ENCODE results near the gene PLA2G4C. TPM values are rescaled to one million over a fixed set of nuclear protein-coding genes. Genes with fewer than 3 reads are reported as not detected.

The PLA2G4C gene
- total and polyA plus RNA-seq, 2 experiments from 2014 or later: 2.9 to 3.4 TPM

DNA sequence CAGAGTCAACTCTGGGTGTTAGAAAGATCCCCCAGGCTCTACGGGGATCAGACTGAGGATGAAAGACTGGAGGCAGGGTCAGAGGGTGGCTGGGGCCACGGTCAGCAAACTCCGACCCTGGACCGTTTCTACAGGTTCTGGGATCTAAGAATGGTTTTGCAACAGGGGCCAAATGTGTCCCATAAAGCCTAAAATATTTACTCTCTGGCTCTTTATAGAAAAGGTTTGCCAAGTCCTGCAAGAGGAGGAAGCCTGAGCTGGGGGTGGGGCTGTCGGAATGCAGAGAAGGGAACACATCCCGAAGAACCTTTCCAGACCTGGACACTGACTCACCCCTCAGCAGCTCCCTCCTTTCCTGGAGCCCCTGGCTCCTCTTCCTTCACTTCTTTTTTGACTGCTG, 38.8 kb upstream of the PLA2G4C start (continued):
- no peak for TF ChIP-seq CTCF (conservative IDR thresholded peaks at IDR 0.05; ENCODE audit: low read depth in 2 of 2)
- no peak for TF ChIP-seq JUNB (IDR thresholded peaks at IDR 0.05; ENCODE audit: unreplicated experiment)
- no peak for TF ChIP-seq NANOG (IDR thresholded peaks at IDR 0.05; ENCODE audit: borderline replicate concordance)
- TF ChIP-seq CREB1 (CRISPR knock-in tag; IDR thresholded peaks at IDR 0.05; ENCODE audit: low read depth): no peak
- TF ChIP-seq, protein P1, sequence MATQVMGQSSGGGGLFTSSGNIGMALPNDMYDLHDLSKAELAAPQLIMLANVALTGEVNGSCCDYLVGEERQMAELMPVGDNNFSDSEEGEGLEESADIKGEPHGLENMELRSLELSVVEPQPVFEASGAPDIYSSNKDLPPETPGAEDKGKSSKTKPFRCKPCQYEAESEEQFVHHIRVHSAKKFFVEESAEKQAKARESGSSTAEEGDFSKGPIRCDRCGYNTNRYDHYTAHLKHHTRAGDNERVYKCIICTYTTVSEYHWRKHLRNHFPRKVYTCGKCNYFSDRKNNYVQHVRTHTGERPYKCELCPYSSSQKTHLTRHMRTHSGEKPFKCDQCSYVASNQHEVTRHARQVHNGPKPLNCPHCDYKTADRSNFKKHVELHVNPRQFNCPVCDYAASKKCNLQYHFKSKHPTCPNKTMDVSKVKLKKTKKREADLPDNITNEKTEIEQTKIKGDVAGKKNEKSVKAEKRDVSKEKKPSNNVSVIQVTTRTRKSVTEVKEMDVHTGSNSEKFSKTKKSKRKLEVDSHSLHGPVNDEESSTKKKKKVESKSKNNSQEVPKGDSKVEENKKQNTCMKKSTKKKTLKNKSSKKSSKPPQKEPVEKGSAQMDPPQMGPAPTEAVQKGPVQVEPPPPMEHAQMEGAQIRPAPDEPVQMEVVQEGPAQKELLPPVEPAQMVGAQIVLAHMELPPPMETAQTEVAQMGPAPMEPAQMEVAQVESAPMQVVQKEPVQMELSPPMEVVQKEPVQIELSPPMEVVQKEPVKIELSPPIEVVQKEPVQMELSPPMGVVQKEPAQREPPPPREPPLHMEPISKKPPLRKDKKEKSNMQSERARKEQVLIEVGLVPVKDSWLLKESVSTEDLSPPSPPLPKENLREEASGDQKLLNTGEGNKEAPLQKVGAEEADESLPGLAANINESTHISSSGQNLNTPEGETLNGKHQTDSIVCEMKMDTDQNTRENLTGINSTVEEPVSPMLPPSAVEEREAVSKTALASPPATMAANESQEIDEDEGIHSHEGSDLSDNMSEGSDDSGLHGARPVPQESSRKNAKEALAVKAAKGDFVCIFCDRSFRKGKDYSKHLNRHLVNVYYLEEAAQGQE (IDR thresholded peaks at IDR 0.05; ENCODE audit: unreplicated experiment): no peak
- no peak for TF ChIP-seq EZH2phosphoT487 (IDR thresholded peaks at IDR 0.05; ENCODE audit: unreplicated experiment)
- TF ChIP-seq POLR2AphosphoS5 (IDR thresholded peaks at IDR 0.05; ENCODE audit: low read depth): no peak
- TF ChIP-seq STAT1 (IDR thresholded peaks at IDR 0.05; ENCODE audit: unreplicated experiment): no peak
- TF ChIP-seq ETS1 (IDR thresholded peaks at IDR 0.05): no peak

- DNase-seq (ENCODE audit: low spot score): no peak
- no peak overlapping the region for H3K27ac Mint-ChIP-seq
- no peak for TF ChIP-seq POLR2AphosphoS5 (IDR thresholded peaks at IDR 0.05; ENCODE audit: low read depth)
- TF ChIP-seq ETS1 (IDR thresholded peaks at IDR 0.05): no peak
- TF ChIP-seq ZNF114 (CRISPR knock-in tag; IDR thresholded peaks at IDR 0.05): no peak
- no peak for TF ChIP-seq JUNB (IDR thresholded peaks at IDR 0.05; ENCODE audit: unreplicated experiment)
- TF ChIP-seq EZH2 (IDR thresholded peaks at IDR 0.05; ENCODE audit: low read depth, unreplicated experiment): no peak
- TF ChIP-seq, protein P1 (IDR thresholded peaks at IDR 0.05; ENCODE audit: unreplicated experiment): no peak
- no peak for TF ChIP-seq STAT1 (IDR thresholded peaks at IDR 0.05; ENCODE audit: unreplicated experiment)
- no peak for TF ChIP-seq NANOG (IDR thresholded peaks at IDR 0.05; ENCODE audit: borderline replicate concordance)
- no peak for TF ChIP-seq CREB1 (CRISPR knock-in tag; IDR thresholded peaks at IDR 0.05; ENCODE audit: low read depth)
- no peak for TF ChIP-seq EZH2phosphoT487 (IDR thresholded peaks at IDR 0.05; ENCODE audit: unreplicated experiment)
Measured at GRCh38 chr19:48148576-48148975, 38.0 kb upstream of the PLA2G4C start.

More at GRCh38 chr19:48148576-48148975, 38.0 kb upstream of the PLA2G4C start:
- no peak overlapping the region for H2AFZ ChIP-seq
- Mint-ChIP-seq H3K4me1 (no peaks in the 10 kb centered on the region), H3K4me3 (no peak overlapping the region), H3K36me3 (ENCODE audit: low read depth) (peaks cover 70% of the 10 kb centered on the region), H3K9me3 (no peaks in the 10 kb centered on the region), H3K27me3 (ENCODE audit: insufficient read depth, low read depth, poor library complexity) (peaks cover 2% of the 10 kb centered on the region)
- H3K4me2 ChIP-seq: no peak overlapping the region
- no peak overlapping the region for H3K27ac ChIP-seq (ENCODE audit: low read depth)
- no peak for ATAC-seq
- H3K36me3 ChIP-seq (ENCODE audit: insufficient read depth): peaks cover 38% of the 10 kb centered on the region
- no peaks in the 10 kb centered on the region for H3K9me2 ChIP-seq (ENCODE audit: insufficient read depth)
- H3K79me2 ChIP-seq (replicated peaks; ENCODE audit: insufficient read depth): no peaks in the 10 kb centered on the region
- no peaks in the 10 kb centered on the region for H3K4me1 ChIP-seq (ENCODE audit: insufficient read depth)
- no peaks in the 10 kb centered on the region for H3F3A ChIP-seq (replicated peaks; ENCODE audit: low read depth)
- H4K20me1 ChIP-seq (replicated peaks; ENCODE audit: insufficient read depth): peaks cover 6% of the 10 kb centered on the region
- H3K27me3 ChIP-seq (ENCODE audit: insufficient read depth): no peaks in the 10 kb centered on the region
- H3K4me3 ChIP-seq: no peak overlapping the region

Data from GM23338 (cell line).